Epidermal melanocyte (primary cell): ENCODE measurements around the gene KIDINS220.
A peak's percentile ranks its signal among the peaks of the same experiment; 100 is the strongest.

Source experiments
- DNase-seq: peaks from one replicate; pipeline ENCODE4 v3.0.0; 2011; ENCODE audit warnings: low spot score; ENCODE audit not compliant: insufficient read length

The KIDINS220 gene

GRCh38 chr2:8805278-8806210, 31.9 kb downstream of the KIDINS220 start:
- DNase-seq = no peak

- DNase-seq = no peak
Measured at GRCh38 chr2:8803658-8804379, 33.6 kb downstream of the KIDINS220 start.

GRCh38 chr2:8802741-8803140, 34.7 kb downstream of the KIDINS220 start:
- DNase-seq = no peak

GRCh38 chr2:8800821-8801220, 36.6 kb downstream of the KIDINS220 start:
- no peak for DNase-seq

GRCh38 chr2:8800218-8800617, 37.2 kb downstream of the KIDINS220 start:
- no peak for DNase-seq

GRCh38 chr2:8799004-8799403, 38.4 kb downstream of the KIDINS220 start:
- DNase-seq = no peak

- DNase-seq = no peak
Measured at GRCh38 chr2:8798393-8798792, 39.0 kb downstream of the KIDINS220 start.

GRCh38 chr2:8797682-8798081, 39.7 kb downstream of the KIDINS220 start:
- DNase-seq = no peak

GRCh38 chr2:8796878-8797550, 40.4 kb downstream of the KIDINS220 start:
- no peak for DNase-seq

- no peak for DNase-seq
Measured at GRCh38 chr2:8796315-8796848, 41.0 kb downstream of the KIDINS220 start.

GRCh38 chr2:8794923-8795825, 42.2 kb downstream of the KIDINS220 start:
- no peak for DNase-seq

- no peak for DNase-seq
Measured at GRCh38 chr2:8790739-8791162, 46.7 kb downstream of the KIDINS220 start.

GRCh38 chr2:8786463-8786862, 51.0 kb downstream of the KIDINS220 start:
- DNase-seq = no peak

- no peak for DNase-seq
Measured at GRCh38 chr2:8779795-8780671, 57.4 kb downstream of the KIDINS220 start.

- DNase-seq = no peak
Measured at GRCh38 chr2:8774371-8774770, 63.0 kb downstream of the KIDINS220 start.

- no peak for DNase-seq
Measured at GRCh38 chr2:8767324-8767723, 70.1 kb downstream of the KIDINS220 start.

GRCh38 chr2:8761529-8762164, 75.8 kb downstream of the KIDINS220 start:
- DNase-seq = peak; percentile 56

GRCh38 chr2:8756716-8757115, 80.7 kb downstream of the KIDINS220 start:
- no peak for DNase-seq

GRCh38 chr2:8756230-8756629, 81.2 kb downstream of the KIDINS220 start:
- DNase-seq = no peak
